ENCODE results near the gene DPYD.

GRCh38 chr1:97097404-97097925 lies 823.4 kb downstream of the DPYD start:
- TF ChIP-seq CTCF (IDR thresholded peaks at IDR 0.05) (no peak), POLR2A (IDR thresholded peaks at IDR 0.05) (no peak), EP300 (IDR thresholded peaks at IDR 0.05) (no peak)

Measured in tibial nerve (tissue), 4 donors.